ENCODE data around the gene TSKU. TPM values are rescaled to one million over a fixed set of nuclear protein-coding genes. Genes with fewer than 3 reads are reported as not detected.
A peak's percentile ranks its signal among the peaks of the same experiment; 100 is the strongest.

TSKU gene
- total RNA-seq, 1 donor from 2014 or later: 6.9 TPM

DNA sequence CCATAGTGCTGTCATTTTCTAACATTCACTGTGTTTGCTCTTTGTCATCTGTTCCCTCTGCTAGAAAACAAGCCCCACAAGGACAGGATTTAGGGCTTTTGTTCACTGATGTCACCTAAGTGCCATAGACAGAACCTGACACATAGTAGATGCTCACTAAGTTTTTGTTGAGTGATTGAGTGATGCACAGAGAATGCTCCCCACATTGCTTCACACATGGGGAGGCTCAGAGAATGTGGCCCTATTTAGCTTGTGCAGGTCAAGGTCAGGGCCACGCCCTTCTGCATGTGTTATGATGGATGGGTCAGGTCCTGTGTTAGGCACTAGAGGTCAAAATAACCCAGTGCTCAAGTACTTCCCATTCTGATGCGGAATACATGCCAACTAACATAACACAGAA is 33.1 kb upstream of the TSKU start:
- intact Hi-C loops (cut with DNase I): no loop called here
- DNase-seq (ENCODE audit: low spot score): no peak

DNA sequence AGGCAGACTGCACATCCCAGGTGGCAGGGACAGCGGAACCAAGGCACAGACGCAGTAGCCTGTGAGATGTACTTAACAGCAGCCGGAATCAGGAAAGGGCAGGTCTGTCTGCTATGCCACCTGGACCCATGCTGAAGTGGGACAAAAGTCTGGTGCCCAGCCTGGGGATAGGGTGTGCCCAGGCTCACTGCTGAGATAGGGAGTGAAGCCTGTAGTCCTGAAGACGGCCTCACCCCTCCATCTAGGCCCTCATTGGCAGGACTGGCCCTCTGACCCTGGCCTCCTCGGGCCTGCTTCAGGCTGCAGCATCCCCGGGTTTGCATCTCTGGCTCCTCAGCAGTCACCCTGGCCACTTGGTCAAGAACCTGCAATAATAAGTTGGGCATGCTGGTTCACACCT is 32.4 kb upstream of the TSKU start:
- no peak for DNase-seq (ENCODE audit: low spot score)
- intact Hi-C loops (cut with DNase I): no loop called here

DNA sequence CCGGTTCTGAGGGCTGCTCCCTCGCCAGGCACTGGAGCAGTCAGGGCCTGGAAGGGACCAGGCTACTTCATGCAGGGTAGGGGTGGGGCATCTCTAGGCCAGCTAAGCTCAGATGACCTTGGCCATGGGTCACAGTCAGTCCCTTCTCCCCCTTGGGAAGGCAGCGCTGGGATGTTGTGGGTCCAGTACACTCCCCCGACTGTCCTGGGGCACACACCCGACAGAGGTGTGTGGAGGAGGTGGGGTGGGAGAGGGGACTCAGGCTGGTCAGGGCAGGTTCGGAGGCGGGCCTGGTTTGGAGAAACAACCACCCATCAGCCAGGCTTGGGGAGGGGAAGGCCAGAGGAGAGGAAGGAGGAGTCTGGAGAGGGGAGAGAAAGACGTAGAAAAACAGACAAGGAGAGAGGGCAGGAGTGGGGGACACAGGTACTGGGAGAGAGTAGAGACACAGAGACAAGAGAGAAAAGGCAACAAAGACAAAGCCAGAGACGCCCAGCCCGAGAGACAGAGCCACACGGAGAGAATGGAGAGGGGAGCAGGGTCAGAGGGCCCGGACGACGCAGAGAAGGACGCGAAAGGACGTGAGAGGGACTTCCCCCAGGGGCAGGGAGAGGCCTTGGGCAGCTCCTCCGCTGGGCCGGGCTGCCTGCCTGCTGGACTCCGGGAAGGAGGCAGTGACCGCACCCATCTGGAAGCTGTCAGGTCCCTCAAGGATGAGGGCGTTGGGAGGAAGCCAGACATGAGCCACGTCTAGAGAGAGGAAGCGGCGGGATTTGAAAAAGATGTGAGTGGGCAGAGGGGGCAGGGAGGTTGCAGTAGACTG is 30.6 kb upstream of the TSKU start:
- intact Hi-C loops (cut with DNase I): no loop called here
- DNase-seq (ENCODE audit: low spot score): peak; percentile 84

DNA sequence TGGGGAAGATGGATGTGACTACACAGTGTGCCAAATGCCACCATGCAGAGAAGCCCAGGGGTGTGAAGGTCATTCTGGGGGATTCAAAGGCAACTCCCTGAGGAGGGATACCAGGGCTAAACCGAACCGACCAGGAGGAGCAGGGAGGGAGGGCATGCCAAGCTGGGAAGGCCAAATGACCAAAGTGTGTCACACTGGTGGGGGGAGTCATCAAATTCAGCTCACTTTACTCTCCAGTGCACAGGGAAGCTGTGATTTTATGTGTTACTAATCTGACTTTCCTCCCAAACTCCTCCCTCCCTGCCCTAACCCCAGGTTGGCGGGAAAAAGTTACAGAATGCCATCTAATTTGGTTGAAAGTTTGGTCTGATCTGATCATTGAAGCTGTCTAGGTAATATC is 29.7 kb upstream of the TSKU start:
- no peak for DNase-seq (ENCODE audit: low spot score)
- intact Hi-C loops (cut with DNase I): no loop called here

DNA sequence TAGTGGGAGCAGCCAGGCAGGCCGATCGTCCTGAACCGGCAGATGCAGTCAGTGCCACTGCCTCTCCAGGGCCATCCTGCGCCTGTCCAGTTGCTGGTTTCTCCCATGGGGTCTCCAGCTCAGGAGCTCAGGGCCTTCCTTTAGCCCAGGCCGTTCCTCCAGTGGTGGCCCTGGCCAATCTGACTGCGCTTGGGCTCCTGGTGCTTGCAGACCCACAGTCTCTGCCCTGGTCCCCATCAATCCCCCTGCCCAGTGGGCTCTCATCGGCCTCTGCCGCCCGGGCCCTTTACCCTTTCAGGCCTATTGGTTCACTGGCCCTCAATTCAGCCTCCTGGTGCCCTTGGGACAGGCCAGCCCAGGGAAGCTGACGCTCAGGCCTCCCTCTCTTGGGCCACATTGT is 29.2 kb upstream of the TSKU start:
- intact Hi-C loops (cut with DNase I): no loop called here

DNA sequence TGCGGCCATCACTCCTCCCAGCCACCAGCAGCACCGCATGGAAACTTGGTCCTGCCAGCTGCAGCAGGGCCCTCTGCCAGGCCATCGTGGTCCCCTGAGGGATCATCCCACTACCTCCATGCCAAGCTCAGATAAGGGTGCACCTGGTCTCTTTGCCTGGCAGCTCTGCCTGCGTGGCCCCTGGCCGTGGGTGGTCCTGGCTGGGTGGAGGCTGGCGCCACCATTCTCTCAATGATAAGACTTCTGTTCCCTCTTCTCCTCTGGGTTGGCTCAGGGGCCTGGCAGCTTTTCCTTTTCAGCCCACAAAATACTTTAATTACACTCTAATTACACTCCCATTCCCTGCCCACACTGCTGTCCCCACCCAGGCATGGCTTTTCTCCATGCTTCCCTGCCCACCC is 26.8 kb upstream of the TSKU start:
- DNase-seq (ENCODE audit: low spot score): no peak
- intact Hi-C loops (cut with DNase I): no loop called here

More for the DNA sequence above, 29.2 kb upstream of the TSKU start:
- DNase-seq (ENCODE audit: low spot score): no peak

DNA sequence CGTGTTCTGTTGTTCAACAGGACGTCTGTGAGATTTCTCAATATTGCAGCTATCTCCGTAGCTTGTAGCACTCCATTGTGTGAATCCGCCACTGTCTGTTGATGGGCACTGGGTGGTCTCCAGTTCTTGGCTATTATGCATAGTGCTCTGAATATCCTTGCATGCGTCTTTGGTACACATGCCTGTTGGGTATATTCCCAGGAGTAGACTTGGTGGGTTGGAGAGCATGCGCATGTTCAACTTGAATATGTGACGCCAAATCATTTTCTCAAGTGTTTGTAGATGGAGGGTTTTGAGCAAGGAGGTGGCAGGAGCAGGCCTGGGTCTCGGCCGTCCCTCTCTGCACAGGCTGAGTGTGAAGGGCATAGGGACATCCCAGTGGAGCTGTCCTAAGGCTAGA is 24.8 kb upstream of the TSKU start:
- intact Hi-C loops (cut with DNase I): no loop called here
- no peak for DNase-seq (ENCODE audit: low spot score)

DNA sequence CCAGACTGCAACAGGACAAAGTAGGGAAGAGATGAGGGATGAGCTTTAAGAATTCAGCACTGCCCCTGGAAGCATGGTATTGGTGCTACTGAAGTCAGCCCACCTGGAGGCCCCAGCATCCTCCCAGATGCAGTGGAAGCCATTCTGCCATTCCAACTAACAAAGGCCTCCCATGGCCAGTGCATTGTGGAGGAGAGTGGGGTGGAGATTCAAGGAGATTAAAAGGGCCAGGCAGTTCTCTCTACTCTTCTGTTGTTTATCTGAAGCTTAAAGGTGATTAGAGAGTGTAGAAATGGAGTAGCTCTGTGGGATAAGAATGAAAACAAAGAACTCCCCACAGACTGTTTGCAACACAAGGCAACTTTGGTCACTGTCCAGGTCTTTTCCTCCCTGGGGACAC is 24.1 kb upstream of the TSKU start:
- intact Hi-C loops (cut with DNase I): no loop called here
- DNase-seq (ENCODE audit: low spot score): no peak

DNA sequence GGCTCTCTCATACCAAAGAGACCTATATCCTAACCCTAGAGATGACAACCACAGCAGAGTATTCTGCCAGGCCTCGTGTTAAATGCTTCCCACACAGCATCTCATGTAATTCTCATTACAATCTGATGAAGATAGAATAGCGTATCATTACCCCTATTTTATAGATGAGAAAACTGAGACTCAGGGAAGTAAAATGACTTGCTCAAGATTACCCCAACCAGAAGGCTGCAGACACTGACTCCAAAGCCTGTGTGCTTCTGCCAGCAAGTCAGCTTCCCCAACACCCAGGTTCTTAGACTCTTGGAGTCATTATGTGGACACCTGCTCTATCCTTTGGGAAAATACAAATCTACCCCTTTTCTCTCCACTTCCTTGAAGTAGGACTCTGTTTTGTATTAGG is 23.6 kb upstream of the TSKU start:
- intact Hi-C loops (cut with DNase I): no loop called here
- no peak for DNase-seq (ENCODE audit: low spot score)

DNA sequence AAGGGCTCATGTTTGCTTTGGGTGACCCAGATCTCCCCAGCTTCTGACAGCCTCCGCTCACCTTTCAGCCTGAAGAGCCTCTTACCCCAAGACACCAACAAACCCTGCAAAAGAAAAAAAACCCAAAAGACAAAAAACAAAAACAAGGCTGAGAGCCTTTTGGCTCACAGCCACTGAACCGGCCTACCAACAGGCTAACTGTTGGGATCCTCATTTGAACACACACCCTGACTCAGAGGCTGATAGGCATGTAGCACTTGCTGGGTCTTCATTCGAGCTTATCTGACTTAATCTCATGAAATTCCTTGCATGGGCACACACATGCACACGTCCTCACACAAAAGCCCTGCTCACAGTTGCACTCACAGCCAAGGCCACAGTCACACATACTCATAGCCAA is 22.9 kb upstream of the TSKU start:
- no peak for DNase-seq (ENCODE audit: low spot score)
- intact Hi-C loops (cut with DNase I): no loop called here

DNA sequence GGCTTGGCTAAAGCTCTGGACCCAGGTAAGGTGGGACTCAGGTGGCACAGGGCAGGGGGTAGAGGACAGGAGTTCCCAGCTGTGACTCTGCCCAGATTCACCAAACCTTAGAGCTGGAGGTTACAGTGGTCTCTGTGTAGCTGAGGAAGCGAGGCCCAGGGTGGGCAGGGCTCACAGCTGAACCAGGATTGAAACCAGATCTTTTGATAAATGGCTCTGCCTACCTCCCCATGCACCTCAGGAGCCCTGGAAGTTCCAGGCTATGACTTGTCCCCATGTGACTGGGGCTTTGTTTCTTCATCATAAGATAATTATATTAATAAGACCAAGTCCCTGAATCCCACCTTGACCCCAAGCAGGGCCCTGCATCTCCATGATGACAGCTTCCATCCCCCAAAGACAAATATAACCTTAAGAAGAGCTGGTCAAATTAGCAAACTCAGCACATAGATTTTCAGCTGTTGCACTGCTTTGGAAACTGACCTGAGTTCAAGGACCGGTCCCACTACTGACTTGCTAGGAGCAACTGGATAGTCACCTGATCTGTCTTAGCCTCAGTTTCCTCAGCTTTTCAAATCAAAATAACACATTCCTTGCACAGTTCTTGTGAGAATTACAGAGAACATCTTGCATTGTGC is 21.3 kb upstream of the TSKU start:
- intact Hi-C loops (cut with DNase I): no loop called here
- no peak for DNase-seq (ENCODE audit: low spot score)

DNA sequence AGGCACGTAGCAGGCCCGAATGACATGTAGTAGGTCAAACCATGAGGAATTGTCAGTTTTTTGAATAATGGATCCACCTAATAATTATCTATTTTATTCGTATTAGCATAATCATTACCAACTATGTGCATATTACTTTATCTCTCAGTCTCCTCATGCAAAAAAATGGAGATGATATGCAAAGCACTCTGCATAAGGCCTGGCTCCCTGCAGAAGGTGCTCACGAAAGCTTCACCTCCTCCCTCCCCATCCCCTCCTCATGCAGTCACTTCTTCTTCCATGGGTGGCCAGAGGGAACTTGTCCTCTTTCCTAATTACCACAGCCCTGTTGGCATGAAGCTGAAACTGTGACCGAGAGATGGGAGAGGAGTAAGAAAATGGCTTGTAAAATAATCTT is 20.8 kb upstream of the TSKU start:
- no peak for DNase-seq (ENCODE audit: low spot score)
- intact Hi-C loops (cut with DNase I): no loop called here

DNA sequence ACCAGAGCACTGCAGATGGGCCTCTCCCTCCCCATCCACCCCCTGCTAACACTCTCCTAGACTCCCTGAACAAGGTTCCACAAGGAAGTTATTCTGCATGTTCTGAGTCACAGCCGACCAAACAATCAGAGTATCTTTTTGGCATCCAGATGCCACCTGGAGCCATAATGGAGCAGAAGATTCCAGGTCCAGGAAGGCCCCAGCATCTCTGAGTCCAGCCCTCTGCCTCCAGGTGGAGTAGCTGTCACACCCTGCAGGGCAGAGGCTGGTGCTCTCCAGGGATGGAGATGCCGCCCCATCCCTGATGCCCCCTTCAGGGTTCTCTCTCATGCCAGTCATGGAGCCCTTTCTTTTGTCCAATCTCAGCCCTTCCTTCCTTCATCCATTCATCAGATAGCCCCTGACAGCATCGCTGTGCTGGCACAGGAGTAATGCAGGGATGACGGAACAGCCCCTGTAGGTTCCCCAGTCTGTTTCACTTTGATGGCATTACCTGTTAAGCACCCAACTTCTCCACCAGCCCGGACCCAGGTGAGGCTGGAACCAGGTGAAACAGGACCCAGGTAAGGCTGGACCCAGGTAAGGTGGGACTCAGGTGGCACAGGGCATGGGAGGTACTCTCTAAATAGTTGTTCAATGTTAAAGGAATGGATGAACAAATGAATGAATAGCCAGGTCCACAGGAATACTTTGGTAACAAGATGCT is 20.1 kb upstream of the TSKU start:
- intact Hi-C loops (cut with DNase I): no loop called here
- DNase-seq (ENCODE audit: low spot score): no peak

DNA sequence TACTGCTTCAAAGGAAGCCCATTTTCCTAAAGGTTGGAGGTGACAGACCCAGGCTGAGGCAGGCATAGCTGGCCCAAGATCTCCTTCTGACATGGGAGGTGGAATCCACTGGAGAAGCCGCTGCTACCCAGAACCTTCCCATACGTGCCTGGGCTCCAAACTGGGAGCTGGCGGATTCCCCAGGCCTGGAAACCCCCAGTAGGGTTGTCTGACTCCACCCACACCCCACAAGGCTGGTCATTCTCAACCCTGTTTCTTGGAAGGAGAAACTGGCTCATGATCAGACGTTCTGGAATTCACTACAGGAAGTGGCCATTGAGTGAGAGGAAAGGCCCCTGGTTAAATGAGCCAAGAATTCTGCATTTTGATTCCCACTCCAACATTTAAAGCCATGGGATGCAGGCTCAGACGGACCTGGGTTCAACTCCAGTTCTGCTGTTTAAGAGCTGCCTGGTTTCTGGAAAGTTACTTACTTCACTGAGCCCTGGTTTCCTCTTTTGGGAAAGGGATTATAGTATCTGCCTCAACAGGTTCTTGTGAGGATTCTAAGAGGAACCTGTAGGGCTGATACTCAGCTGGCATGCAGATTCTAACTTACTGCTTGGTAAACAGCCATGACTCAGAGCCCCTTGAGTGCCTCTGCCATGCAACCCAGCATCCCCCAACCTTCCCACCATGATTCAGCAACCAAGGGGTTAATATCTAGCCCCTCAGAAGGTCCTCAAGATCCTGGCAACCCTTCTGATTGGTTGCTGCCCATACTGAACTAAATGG is 19.4 kb upstream of the TSKU start:
- intact Hi-C loops (cut with DNase I): no loop called here
- no peak for DNase-seq (ENCODE audit: low spot score)

DNA sequence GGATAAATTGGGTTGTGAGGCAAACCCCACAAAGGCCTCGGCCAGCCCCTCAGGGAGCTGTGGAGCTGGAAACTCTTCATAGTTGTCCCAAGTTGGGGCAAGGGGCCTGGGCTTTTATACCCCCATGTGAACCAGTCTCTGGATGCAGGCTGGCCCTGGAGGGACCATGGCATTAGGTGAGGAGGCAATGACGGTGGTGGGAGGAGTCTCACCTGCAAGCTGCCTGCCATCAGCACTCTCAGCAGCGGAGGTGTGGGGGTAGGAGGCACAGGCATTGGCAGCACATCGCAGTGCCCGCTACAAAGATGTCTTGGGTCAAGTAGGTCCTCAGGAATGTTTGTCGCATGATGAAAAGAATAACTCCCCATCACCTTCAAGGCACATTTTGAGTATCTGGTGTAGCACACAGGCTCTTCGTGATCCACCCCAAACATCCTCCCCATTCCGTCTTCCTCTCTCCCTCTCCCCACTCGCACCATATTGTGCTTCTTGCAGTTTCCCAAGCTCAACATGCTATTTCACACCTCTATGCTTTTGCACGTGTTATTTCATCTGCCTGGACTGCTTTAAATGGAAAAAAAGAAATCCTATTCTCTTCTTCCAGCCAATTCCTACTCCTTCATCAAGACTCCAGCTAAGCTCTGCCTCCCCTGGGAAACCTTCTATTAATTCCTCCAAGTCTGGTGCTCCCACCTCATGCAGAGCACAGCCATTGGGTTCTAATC is 18.1 kb upstream of the TSKU start:
- intact Hi-C loops (cut with DNase I): no loop called here
- no peak for DNase-seq (ENCODE audit: low spot score)

DNA sequence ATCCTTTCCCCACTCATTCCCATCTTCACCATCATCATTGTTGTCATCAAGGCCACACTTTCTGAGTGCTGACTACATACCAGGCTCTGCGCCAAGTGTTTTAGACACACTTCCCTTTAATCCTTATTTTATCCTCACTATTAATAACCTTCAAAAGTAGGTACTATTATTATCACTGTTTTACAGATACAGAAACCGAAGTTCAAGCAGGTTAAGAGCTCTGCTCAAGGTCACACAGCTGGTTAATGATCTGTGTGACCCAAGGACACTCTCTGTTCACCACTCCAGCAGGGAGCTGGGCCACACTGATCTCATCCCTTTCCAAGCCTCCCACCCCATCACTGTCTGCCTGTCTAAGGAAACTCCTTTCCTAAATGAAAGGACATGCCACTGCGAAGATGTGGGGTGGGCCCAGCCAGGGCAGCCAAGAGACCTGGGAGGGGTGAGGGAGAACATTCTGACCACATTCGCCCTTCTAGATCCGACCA is 17.2 kb upstream of the TSKU start:
- intact Hi-C loops (cut with DNase I): no loop called here
- DNase-seq (ENCODE audit: low spot score): no peak

DNA sequence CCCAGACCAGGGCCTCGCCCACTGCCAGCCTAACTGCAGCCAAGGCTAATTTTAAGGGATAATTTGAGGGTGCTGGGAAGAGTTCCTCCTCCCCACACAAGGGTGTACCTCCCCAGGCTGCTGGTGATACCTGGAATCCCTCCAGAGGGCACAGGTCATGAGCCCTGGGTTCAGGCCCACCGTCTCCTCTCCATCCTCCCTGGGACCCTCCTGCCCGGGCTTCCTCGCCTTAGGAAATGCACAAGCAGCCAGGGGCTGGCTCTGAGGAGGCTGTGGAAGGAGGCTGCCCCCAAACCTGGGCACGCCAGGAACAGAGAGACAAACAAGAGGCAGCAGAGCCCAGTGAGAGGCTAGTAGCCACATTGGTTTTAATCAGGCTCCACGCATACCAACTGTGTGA is 16.6 kb upstream of the TSKU start:
- DNase-seq (ENCODE audit: low spot score): no peak

DNA sequence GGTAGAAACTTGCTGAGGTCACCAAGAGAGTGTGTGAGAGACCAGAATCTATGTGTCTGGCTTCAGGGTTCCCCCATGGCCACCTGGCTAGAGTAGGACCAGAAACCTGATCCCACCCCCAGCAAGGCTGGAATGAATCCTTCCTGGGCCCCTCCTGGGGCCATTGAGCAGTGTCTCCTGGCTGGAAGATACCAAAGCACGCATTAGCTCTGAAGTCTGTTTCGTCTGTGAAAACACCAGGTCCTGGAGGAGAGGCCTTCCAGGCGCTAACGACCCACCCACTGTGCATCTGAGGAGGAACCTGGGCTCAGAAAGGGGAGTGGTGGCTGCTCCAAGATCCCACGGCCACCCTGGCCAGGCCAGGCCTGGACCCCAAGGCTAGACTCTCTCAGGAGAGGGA is 15.5 kb upstream of the TSKU start:
- intact Hi-C loops (cut with DNase I): no loop called here
- no peak for DNase-seq (ENCODE audit: low spot score)

More for the DNA sequence above, 16.6 kb upstream of the TSKU start:
- intact Hi-C loops (cut with DNase I): no loop called here
